CD4-positive, alpha-beta T cell (primary cell): ENCODE measurements around the gene SRPK2. TPM values are rescaled to one million over a fixed set of nuclear protein-coding genes. Genes with fewer than 3 reads are reported as not detected.

ENCODE experiments used
- ATAC-seq: fragments of 200-7000 bp; cut with Tn5 transposase; one replicate; pipeline ENCODE4 v1.10.0; 2022; ENCODE audit warnings: mild to moderate bottlenecking; ENCODE audit not compliant: poor library complexity
- CTCF ChIA-PET: fragments of 350-600 bp; sonication (Branson Sonifier 250); formaldehyde crosslinking; loops from one replicate; lab custom pipeline; 2021; ENCODE audit warnings: antibody characterized with exemption, inconsistent platforms; lab: Charles Lee
- POLR2A ChIA-PET: fragments of 350-600 bp; sonication (Branson Sonifier 250); formaldehyde crosslinking; loops from one replicate; lab custom pipeline; 2021; ENCODE audit warnings: antibody characterized with exemption, inconsistent platforms; lab: Charles Lee
- DNase-seq, 14 experiments: peaks; one replicate each; pipeline ENCODE4 v3.0.0-alpha.2; 2013 to 2020; ENCODE audit warnings: mixed read lengths in 2 of 14
- H3K27ac ChIP-seq, 2 donors: one replicate each; pipeline versions ENCODE4 v1.5.1 to v1.7.0; 2013; ENCODE audit warnings: low read length in 2 of 2, low read depth in 1 of 2, mild to moderate bottlenecking in 1 of 2
- H3K27me3 ChIP-seq, 2 experiments: 1 replicate in 1 of 2; 2 replicates in 1 of 2; pipeline versions ENCODE4 v1.6.1 to v1.7.0; 2013; ENCODE audit warnings: low read length in 2 of 2, control low read depth in 1 of 2, mild to moderate bottlenecking in 1 of 2, moderate library complexity in 1 of 2; ENCODE audit not compliant: insufficient read depth in 2 of 2, control insufficient read depth in 1 of 2
- H3K36me3 ChIP-seq: one replicate; pipeline ENCODE4 v1.6.1; 2013; ENCODE audit warnings: low read length, control low read depth; ENCODE audit not compliant: insufficient read depth
- H3K4me1 ChIP-seq: one replicate; pipeline ENCODE4 v1.6.1; 2013; ENCODE audit warnings: low read length, control low read depth; ENCODE audit not compliant: insufficient read depth
- H3K4me3 ChIP-seq: one replicate; pipeline ENCODE4 v1.5.1; 2013; ENCODE audit warnings: mild to moderate bottlenecking, low read length, moderate library complexity
- H3K9me3 ChIP-seq, 2 experiments: 1 replicate in 1 of 2; 2 replicates in 1 of 2; pipeline versions ENCODE4 v1.6.1 to v1.7.0; 2013; ENCODE audit warnings: low read length in 2 of 2, mild to moderate bottlenecking in 2 of 2, control low read depth in 1 of 2, moderate library complexity in 1 of 2; ENCODE audit not compliant: control insufficient read depth in 1 of 2, insufficient read depth in 1 of 2
- H3K27ac Mint-ChIP-seq: one replicate; pipeline ENCODE4 v1.8.0; 2020; ENCODE audit warnings: mixed read lengths
- H3K27me3 Mint-ChIP-seq: one replicate; pipeline ENCODE4 v1.8.0; 2021; ENCODE audit warnings: mixed read lengths
- H3K36me3 Mint-ChIP-seq: one replicate; pipeline ENCODE4 v1.8.0; 2021; ENCODE audit warnings: low read depth, mixed read lengths
- H3K4me1 Mint-ChIP-seq: one replicate; pipeline ENCODE4 v1.8.0; 2021; ENCODE audit warnings: low read depth, mixed read lengths
- H3K4me3 Mint-ChIP-seq: one replicate; pipeline ENCODE4 v1.8.0; 2020; ENCODE audit warnings: mild to moderate bottlenecking, mixed read lengths
- H3K9me3 Mint-ChIP-seq: one replicate; pipeline ENCODE4 v1.8.0; 2020; ENCODE audit warnings: mixed read lengths
- intact Hi-C, 2 experiments: fragments of 100-400 bp; cut with DNase I in 1 of 2; cut with micrococcal nuclease in 1 of 2; formaldehyde crosslinking; loops; one replicate each; pipeline versions ENCODE4 v1.15.1 to v1.9.0; 2023 to 2025; cut with DNase I, micrococcal nuclease
- total RNA-seq, 174 experiments: library from RNA in 2 of 174; stranded (reverse) in 2 of 174; gene quantifications; one replicate each; pipeline ENCODE4 v1.2.3 and lab custom pipeline; 2021 to 2026
- TF ChIP-seq, protein P1 (sequence below): fragments of 200-600 bp; IDR thresholded peaks from one replicate; pipeline ENCODE4 v1.8.0; 2022; ENCODE audit warnings: antibody characterized with exemption, mild to moderate bottlenecking

SRPK2 gene
- total RNA-seq, 2 experiments from 2014 or later, result 39.9 to 40.9 TPM

DNA sequence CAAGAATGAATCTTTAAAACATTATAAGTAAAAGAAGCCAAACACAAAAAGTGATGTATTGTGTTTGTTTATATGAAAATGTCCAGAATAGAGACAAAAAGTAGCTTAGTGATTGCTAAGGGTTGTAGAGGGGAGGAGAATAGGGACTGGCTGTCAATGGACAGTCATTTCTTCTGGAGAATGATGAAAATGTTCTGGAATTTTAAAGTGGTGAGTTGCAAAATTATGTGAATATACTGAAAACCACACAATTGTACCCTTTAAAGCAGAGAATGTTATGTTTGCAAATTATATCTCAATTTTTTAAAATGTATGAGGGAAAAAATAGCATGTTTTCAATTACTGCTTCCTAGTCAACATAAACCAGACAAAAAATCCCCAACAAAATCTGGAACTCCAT, 200.5 kb downstream of the SRPK2 start:
- DNase-seq (no peak), ATAC-seq (no peak)
- intact Hi-C loops, result no loop called here
- POLR2A ChIA-PET, result no interaction called here
- no peaks in the 10 kb centered on the region for H3K4me1 ChIP-seq
- H3K4me3 ChIP-seq, result no peak overlapping the region
- no peak overlapping the region for H3K27ac ChIP-seq
- peaks cover 3% of the 10 kb centered on the region for H3K36me3 ChIP-seq
- no peaks in the 10 kb centered on the region for H3K27me3 Mint-ChIP-seq
- CTCF ChIA-PET, result no interaction called here
- TF ChIP-seq, protein P1, sequence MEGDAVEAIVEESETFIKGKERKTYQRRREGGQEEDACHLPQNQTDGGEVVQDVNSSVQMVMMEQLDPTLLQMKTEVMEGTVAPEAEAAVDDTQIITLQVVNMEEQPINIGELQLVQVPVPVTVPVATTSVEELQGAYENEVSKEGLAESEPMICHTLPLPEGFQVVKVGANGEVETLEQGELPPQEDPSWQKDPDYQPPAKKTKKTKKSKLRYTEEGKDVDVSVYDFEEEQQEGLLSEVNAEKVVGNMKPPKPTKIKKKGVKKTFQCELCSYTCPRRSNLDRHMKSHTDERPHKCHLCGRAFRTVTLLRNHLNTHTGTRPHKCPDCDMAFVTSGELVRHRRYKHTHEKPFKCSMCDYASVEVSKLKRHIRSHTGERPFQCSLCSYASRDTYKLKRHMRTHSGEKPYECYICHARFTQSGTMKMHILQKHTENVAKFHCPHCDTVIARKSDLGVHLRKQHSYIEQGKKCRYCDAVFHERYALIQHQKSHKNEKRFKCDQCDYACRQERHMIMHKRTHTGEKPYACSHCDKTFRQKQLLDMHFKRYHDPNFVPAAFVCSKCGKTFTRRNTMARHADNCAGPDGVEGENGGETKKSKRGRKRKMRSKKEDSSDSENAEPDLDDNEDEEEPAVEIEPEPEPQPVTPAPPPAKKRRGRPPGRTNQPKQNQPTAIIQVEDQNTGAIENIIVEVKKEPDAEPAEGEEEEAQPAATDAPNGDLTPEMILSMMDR, result no peak
- H3K9me3 ChIP-seq, result no peaks in the 10 kb centered on the region
- H3K9me3 Mint-ChIP-seq, result no peaks in the 10 kb centered on the region
- peaks cover 11% of the 10 kb centered on the region for H3K36me3 Mint-ChIP-seq
- H3K4me3 Mint-ChIP-seq, result no peak overlapping the region
- H3K27ac Mint-ChIP-seq, result no peak overlapping the region
- H3K27me3 ChIP-seq, result no peaks in the 10 kb centered on the region
- H3K4me1 Mint-ChIP-seq, result peaks cover 54% of the 10 kb centered on the region

DNA sequence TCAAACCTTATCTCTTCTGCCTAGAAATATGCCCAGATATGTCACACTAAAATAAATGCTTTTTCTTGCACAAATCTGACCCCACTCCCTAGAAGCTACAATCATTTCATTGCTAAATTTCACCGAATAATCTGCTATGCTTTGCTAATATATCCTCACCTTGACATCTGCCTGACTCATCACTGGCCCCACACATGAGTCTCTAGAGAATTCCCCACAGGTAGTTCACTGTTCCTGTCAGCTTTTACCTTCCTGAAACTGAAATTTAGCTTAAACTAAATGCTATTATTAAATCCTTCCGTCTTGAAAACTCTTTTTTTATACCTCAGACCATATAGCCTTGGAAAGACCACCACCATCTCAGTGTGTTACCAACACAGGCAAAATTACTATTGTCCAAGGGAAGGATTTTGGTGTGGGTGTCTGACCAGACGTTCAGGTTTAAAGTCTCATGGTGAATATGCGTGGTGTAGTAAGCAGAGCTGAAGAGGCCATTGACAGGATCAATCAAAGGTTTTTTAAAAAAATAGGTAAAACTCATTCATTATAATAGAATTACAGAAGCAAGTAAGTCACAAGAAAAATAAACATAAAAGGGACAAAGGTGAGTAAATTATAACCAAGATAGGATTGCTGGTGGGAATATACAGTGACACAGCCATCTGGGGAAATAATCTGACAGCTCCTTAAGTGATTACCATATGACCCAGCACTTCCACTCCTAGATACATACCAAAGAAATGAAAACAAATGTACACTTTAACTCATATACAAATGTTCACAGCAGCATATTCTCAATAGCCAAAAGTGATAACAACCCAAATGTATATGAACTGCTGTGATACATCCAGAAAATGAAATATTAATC, 201.2 kb downstream of the SRPK2 start:
- no peak overlapping the region for H3K27ac Mint-ChIP-seq

DNA sequence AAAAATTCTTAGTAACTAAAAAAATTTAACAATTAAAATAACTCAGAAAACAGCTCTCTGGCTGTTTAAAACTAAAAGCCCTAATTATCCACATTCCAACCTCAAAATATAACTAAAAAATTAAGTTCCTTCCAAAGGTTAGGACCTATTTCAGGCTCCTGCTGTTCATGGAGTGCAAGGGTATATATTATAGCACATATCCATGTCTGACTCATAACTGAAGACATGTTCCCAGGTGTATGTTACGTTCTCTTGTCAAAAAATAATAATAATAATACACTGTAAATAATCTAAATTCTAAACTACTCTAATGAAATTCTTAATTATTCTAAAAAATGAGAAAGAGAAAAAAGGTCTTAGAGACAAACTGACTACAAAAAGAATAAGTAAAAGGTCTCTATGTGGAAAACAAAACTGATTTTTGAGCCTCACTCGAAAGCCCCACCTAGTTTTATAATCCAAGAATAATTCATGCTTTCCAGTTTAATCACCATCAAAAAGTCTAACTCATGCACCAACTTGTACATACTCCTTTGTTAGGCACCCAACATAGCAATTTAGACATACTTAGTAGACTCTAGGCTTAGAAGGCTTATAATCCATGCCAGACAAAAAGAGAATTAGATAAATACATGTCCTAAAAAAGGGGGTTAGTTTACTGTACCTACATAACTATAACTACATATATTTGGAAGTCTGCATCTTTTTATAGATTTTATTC, 203.3 kb downstream of the SRPK2 start:
- H3K4me3 ChIP-seq, result no peak overlapping the region
- H3K27ac ChIP-seq, result no peak overlapping the region
- H3K4me1 ChIP-seq, result no peaks in the 10 kb centered on the region
- H3K9me3 ChIP-seq, result no peaks in the 10 kb centered on the region
- CTCF ChIA-PET, result no interaction called here
- Mint-ChIP-seq H3K36me3 (peaks cover 11% of the 10 kb centered on the region), H3K4me1 (peaks cover 56% of the 10 kb centered on the region), H3K27me3 (no peaks in the 10 kb centered on the region), H3K4me3 (no peak overlapping the region), H3K9me3 (peaks cover 8% of the 10 kb centered on the region), H3K27ac (no peak overlapping the region)
- TF ChIP-seq, protein P1, result no peak
- intact Hi-C loops, result no loop called here
- DNase-seq (no peak), ATAC-seq (no peak)
- peaks cover 3% of the 10 kb centered on the region for H3K36me3 ChIP-seq
- POLR2A ChIA-PET, result interaction anchor here (0.6 kb wide), 1 partner anchor 157 kb away, joined by 3 read pairs; no protein-coding TSS in a partner anchor
- H3K27me3 ChIP-seq, result no peaks in the 10 kb centered on the region

More for the DNA sequence above, 201.2 kb downstream of the SRPK2 start:
- H3K9me3 ChIP-seq, result no peaks in the 10 kb centered on the region
- ChIA-PET POLR2A (no interaction called here), CTCF (no interaction called here)
- Mint-ChIP-seq H3K9me3 (no peaks in the 10 kb centered on the region), H3K4me3 (no peak overlapping the region), H3K27me3 (no peaks in the 10 kb centered on the region), H3K4me1 (peaks cover 52% of the 10 kb centered on the region), H3K36me3 (peaks cover 5% of the 10 kb centered on the region)
- H3K36me3 ChIP-seq, result peaks cover 3% of the 10 kb centered on the region
- no peaks in the 10 kb centered on the region for H3K4me1 ChIP-seq
- TF ChIP-seq, protein P1, result no peak
- H3K27me3 ChIP-seq, result no peaks in the 10 kb centered on the region
- no peak overlapping the region for H3K4me3 ChIP-seq
- H3K27ac ChIP-seq, result no peak overlapping the region
- DNase-seq, result no peak
- intact Hi-C loops, result no loop called here
- ATAC-seq, result no peak
